OCI-LY1 (cell line): ENCODE measurements around the gene WWOX.

Experiments
- EZH2 ChIP-seq: fragments of 200-600 bp; sonication (generic), shearing (Covaris generic); IDR thresholded peaks from 2 replicates; pipeline ENCODE4 v1.8.0; 2017; ENCODE audit warnings: borderline replicate concordance, mixed run types, mild to moderate bottlenecking, antibody characterized with exemption, low read length, moderate library complexity, mixed read lengths
- TF ChIP-seq, protein P1 (sequence below): fragments of 200-600 bp; sonication (generic), shearing (Covaris generic); IDR thresholded peaks from 2 replicates; pipeline ENCODE4 v1.5.1; 2017; ENCODE audit warnings: mild to moderate bottlenecking, antibody characterized with exemption, low read length, moderate library complexity, mixed read lengths

DNA sequence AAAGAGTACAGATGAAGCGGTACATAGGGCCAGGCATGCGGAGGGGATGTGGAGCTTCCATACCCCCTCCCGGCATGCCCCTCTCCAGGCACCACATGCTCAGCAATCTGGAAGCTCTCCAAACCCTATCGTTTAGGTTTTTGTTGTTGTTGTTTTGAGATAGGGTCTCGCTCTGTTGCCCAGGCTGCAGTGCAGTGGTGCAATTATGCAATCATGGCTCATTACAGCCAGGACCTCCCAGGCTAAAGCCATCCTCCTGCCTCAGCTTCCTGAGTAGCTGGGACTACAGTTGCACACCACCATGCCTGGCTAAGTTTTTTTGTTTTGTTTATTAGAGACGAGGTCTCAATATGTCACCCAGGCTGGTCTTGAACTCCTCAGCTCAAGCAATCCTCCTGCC, 50.8 kb downstream of the WWOX start:
- TF ChIP-seq, protein P1, sequence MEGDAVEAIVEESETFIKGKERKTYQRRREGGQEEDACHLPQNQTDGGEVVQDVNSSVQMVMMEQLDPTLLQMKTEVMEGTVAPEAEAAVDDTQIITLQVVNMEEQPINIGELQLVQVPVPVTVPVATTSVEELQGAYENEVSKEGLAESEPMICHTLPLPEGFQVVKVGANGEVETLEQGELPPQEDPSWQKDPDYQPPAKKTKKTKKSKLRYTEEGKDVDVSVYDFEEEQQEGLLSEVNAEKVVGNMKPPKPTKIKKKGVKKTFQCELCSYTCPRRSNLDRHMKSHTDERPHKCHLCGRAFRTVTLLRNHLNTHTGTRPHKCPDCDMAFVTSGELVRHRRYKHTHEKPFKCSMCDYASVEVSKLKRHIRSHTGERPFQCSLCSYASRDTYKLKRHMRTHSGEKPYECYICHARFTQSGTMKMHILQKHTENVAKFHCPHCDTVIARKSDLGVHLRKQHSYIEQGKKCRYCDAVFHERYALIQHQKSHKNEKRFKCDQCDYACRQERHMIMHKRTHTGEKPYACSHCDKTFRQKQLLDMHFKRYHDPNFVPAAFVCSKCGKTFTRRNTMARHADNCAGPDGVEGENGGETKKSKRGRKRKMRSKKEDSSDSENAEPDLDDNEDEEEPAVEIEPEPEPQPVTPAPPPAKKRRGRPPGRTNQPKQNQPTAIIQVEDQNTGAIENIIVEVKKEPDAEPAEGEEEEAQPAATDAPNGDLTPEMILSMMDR: no peak
- no peak for TF ChIP-seq EZH2
